T1000 (cell line): Measurements from ENCODE around the gene LIN7A.

Experiments
- DNase-seq: peaks from one replicate; lab custom pipeline; 2025; ENCODE audit warnings: mixed read lengths; lab: John Stamatoyannopoulos, UW

LIN7A gene

GRCh38 chr12:80937391-80938238 is at the start of gene LIN7A:
Gene LIN7A, minus strand, starts transcription at chr12:80937934. Its CDS starts 212 bp downstream, at chr12:80937722.
- DNase-seq, result peak; percentile 21

- DNase-seq, result no peak
Observed at GRCh38 chr12:80986224-80986623, 48.5 kb upstream of the LIN7A start.

GRCh38 chr12:80979816-80980215 is 42.1 kb upstream of the LIN7A start:
- no peak for DNase-seq

GRCh38 chr12:80979251-80979650 is 41.5 kb upstream of the LIN7A start:
- no peak for DNase-seq

GRCh38 chr12:80977346-80977745 is 39.6 kb upstream of the LIN7A start:
- DNase-seq, result no peak

GRCh38 chr12:80968326-80968725 is 30.6 kb upstream of the LIN7A start:
- DNase-seq, result no peak

- no peak for DNase-seq
Observed at GRCh38 chr12:80967565-80967964, 29.8 kb upstream of the LIN7A start.

GRCh38 chr12:80966001-80966400 is 28.3 kb upstream of the LIN7A start:
- DNase-seq, result no peak

- DNase-seq, result no peak
Observed at GRCh38 chr12:80958162-80958561, 20.4 kb upstream of the LIN7A start.

GRCh38 chr12:80954857-80955520 is 17.3 kb upstream of the LIN7A start:
- DNase-seq, result no peak

- DNase-seq, result no peak
Observed at GRCh38 chr12:80952443-80952842, 14.7 kb upstream of the LIN7A start.

- DNase-seq, result no peak
Observed at GRCh38 chr12:80946591-80946990, 8.9 kb upstream of the LIN7A start.

- no peak for DNase-seq
Observed at GRCh38 chr12:80943338-80943737, 5.6 kb upstream of the LIN7A start.

- no peak for DNase-seq
Observed at GRCh38 chr12:80941916-80942315, 4.2 kb upstream of the LIN7A start.

GRCh38 chr12:80939231-80939950 is 1.7 kb upstream of the LIN7A start:
- no peak for DNase-seq

- DNase-seq, result no peak
Observed at GRCh38 chr12:80938397-80938796, 663 bp upstream of the LIN7A start.

GRCh38 chr12:80936642-80937390 is 918 bp downstream of the LIN7A start:
- peak; percentile 40 for DNase-seq

- DNase-seq, result no peak
Observed at GRCh38 chr12:80936353-80936641, 1.4 kb downstream of the LIN7A start.

- no peak for DNase-seq
Observed at GRCh38 chr12:80935111-80935510, 2.6 kb downstream of the LIN7A start.

GRCh38 chr12:80925983-80926382 is 11.8 kb downstream of the LIN7A start:
- no peak for DNase-seq

- DNase-seq, result no peak
Observed at GRCh38 chr12:80925237-80925636, 12.5 kb downstream of the LIN7A start.

GRCh38 chr12:80924437-80924836 is 13.3 kb downstream of the LIN7A start:
- DNase-seq, result no peak
